ENCODE results near the gene HINFP. TPM values are rescaled to one million over a fixed set of nuclear protein-coding genes. Genes with fewer than 3 reads are reported as not detected.
"Not testable (repeated sequence)": the region's sequence is repeated elsewhere in the genome, so short reads cannot be mapped to it uniquely, and the experiment has no call there.

Gene HINFP
- total RNA-seq, 1 donor from 2014 or later = 17.3 TPM

DNA sequence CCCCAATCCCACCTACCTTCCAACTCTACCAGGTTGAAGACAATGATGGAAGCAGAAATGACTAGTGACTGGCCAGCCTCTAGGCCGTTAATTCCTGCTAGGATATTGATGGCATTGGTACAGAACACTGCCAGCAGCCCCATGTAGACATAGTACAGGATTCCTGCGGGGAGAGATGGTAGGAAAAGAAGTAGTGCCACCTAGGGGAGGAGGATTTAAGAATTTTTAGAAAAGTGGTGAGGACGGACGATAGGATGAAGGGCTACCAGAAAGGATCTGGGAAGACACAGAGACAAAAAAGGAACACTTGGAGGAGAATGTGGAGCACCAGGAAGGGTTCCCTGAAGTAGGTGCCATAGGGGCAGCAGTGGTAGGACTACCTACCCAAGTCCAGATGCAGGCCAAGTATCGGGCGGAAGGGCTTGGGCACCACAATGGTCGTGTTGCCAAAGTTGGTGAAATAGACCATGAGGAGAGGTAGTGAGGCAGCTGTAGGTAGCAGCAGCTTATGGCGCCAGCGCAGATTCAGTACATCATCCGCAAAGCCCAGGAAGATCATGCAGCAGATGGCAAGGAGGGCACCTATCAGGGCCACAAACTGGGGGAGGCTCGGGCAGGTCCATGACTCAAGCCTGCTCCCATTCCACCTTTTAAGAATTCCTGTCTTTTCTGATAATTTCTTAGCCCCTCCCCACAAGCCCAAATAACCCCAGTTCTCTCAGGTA lies 21.0 kb upstream of the HINFP start:
- DNase-seq (ENCODE audit: extremely low read depth, low read depth, low spot score) = no peak

DNA sequence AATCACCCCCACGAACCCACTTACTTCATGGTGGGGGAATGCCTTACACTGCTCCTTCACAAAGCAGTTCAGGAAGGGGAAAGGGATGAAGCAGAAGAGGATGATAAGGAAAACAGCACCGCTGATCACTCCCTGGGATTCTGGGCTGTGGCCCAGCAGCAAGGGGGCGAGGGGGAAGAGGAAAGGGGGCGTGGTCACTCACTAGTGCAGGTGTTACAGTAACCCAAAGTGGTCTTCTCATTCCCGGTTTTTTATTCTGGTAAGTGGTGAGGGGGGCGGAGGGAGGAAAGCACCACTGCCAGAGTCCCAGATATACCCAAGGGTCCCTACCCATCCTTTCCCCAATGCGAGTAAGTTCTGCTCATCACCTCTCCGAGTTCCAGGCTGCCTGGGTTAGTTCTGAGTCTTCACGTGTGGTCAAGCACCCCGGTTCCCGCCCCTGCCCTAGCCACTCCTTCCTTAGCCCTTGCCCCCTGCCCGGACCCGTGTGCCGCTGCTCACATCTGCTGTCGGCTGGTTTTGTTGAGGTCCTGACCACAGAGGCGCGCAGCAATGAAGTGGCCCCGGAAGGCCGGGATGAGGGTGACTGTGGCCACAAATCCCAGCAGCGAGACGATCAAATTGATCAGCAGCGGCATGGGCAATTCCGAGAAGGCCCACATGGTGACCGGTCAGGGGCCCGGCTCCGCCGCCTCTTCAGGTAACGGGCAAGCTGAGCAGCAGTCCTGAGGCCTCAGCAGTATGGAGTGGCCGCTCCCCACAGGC lies 20.2 kb upstream of the HINFP start:
- DNase-seq (ENCODE audit: extremely low read depth, low read depth, low spot score) = no peak

DNA sequence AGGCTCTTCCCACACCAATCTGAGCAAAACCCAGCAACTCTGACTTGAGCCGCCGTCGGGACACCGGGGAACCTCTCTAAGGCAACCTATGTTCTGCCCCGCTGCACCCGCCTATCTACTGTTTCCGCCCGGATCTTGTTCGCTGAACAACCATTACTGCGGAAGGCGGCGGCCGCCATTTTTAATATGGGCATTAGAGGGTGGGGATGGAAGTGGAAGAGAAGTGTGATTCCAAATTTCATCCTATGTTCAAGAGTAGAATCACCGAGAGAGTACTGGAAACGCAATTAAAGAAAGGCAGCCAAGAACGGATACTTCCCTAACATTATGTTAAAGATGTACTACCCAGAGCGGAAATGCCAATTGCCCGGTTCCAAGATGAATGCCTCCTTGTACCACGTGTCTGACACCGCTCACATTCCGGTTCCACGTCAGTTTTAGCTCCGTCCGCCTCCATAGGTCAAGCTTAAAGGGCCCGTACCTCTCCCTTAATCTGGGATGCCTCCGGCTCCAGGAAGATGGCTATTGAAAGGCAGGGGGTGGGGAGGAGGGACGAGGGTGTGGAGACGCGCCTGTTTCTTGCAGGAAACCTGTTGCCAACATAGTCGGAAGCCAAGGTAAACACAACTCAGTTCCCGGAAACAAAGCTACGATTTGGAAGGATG lies 19.5 kb upstream of the HINFP start, which contains the start of gene DPAGT1:
Gene DPAGT1 (minus strand): TSS at position 95 of the 665 bp plus-strand sequence. CDS start 198 bp downstream, outside the sequence.
- DNase-seq (ENCODE audit: extremely low read depth, low read depth, low spot score) = peak; percentile 82

DNA sequence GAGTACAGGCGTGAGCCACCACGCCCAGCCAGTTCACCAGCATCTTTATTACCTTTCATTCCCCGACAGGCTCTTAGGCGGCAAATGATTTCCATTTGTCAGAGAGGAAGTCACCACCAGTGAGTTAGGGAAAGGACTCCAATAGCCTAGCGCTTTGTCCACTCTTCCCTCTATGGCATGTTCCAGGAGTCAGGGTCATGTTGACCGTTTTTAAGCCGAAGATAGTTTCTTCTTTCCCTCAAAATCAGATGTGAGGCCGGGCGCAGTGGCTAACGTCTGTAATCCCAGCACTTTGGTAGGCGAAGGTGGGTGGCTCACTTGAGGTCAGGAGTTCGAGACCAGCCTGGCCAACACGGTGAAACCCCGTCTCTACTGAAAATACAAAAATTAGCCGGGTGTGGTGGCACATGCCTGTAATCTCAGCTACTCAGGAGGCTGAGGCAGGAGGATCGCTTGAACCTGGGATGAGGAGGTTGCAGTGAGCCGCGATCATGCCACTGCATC lies 18.2 kb upstream of the HINFP start:
- not testable (repeated sequence) for DNase-seq (ENCODE audit: extremely low read depth, low read depth, low spot score)

DNA sequence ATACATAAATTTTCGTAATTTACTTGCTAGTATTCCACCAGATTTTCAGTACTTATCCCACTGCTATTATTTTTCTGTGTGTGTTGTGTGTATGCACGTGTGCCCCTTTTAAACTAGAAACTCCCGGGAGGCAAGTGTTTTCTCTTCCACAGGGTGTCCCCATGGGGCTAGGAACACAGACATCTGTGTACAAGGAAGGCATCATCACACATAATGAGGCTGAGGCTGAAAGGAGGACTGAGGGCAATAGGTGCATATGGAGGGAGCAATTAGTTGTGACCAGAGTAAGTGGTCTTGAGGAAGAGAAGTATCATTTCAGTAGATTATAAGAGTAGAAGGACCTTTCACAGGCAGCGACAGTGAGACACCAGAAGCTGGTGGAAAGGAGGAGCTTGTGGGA lies 17.6 kb upstream of the HINFP start:
- DNase-seq (ENCODE audit: extremely low read depth, low read depth, low spot score) = no peak

DNA sequence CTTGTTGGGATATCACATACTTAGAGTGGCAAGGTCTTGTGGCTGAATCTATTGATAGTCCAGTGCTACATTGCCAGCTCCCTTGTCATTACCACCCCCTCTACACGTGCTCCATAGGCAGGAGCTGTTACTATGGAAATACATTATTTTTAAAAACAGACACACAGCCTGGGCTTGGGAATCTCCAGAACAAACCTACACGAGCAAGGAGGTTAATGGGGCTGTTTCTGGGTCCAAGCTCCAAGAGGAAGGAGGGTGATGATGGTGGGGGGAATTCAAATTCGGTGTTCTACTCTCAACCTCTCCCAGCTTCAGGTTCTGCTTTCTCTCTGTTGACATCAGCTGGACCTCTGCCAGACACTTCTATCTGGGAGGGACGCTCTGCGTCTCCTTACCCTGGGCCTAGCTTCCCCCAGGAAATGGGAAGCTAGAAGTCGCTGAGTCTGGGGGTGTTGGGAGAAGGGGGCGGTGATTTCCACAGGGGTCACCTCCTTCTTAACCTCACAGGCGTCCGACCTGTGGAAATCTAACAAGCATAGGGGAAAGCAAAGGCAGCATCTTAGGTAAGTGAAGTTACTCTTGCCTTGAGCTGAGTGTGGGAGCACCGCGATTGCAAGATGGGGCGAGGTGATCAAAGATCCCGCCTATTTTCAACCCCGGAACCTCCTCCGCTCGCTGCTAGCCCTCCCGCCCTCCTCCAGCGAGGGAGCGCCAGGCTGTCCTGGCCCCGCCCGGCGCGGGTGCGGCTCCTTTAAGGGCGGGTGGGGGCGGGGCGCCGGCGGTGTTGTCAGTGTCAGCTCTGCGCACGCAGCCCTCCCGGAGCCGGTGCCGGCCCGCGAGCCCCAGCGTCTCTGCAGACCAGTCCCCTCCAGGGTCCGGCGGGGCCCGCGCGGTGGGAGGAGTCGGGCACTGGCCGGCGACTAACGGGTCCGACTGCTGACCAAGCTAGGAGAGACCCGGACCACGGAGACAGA lies 14.5 kb upstream of the HINFP start, which contains the start of gene C2CD2L:
Gene C2CD2L (plus strand): TSS at position 781 of the 974 bp plus-strand sequence. CDS start 398 bp downstream, outside the sequence.
- no peak for DNase-seq (ENCODE audit: extremely low read depth, low read depth, low spot score)

DNA sequence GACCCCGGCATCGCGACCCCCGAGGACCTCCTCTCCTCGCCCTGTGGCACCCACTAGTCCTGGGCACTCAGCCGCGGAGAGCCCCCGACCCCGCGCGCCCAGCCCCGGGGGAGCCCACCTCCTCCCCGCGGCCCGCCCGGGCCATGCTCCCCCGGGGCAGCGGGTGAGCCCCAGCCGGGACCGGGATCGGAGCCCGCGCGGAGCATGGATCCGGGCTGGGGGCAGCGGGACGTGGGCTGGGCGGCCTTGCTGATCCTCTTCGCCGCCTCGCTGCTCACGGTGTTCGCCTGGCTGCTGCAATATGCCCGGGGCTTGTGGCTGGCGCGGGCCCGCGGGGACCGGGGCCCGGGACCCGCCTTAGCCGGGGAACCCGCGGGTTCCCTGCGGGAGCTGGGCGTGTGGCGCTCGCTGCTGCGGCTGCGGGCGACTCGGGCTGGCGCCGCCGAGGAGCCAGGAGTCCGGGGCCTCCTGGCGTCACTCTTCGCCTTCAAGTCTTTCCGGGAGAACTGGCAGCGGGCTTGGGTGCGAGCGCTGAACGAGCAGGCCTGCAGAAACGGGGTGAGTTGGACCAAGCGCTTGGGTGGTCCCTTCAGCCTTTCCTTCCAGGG lies 13.7 kb upstream of the HINFP start:
- DNase-seq (ENCODE audit: extremely low read depth, low read depth, low spot score) = no peak

DNA sequence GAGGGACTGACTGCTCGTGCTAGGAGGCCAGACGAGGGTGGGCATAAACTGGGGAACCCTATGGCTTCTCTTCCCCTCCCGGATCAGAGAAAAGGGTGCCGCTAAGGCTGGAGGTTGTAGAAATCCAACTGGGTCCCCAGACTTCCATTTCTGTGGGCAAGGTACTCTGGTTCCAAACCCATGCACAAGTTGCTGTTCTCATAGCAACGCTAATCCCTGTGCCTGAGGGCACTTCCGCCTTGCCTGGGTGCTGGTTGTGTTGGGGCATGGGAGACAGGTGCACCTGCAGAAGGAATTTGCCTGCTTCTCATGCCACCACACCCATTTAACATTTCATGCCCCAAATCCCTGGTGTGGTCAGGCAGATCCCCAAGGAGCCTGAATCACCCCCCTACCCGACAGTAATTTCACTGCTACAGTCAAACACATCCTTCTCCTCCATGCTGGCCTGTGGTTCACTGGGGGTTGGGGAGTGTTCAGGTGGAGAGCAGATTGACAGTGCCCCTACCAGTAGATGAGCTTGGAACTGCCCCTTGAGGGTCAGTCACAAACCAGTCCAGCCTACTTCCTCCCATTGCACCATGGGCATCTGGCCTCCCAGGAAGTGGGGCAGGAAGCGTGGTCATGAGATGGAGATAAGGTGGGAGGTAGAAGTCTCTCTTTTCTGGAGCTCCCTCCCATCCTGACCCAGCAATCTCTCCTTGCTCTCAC lies 13.1 kb upstream of the HINFP start:
- DNase-seq (ENCODE audit: extremely low read depth, low read depth, low spot score) = no peak

DNA sequence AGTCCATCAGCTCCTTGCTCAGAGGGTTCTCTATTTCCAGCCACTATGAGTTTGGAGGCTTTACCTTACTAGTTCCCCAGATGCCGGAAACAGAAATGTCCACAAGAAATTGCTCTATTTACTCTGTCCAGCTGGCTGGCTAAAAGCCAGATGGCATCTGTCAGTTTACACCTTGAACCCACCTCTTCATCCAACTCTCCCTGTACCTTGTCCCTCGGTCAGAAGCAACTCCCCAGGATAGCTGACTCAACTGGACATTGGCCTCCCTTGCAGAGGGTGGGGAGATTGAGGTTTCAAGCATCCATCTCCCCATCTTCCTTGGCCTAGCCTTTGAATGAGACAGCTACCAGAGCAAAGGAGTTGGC lies 12.5 kb upstream of the HINFP start:
- no peak for DNase-seq (ENCODE audit: extremely low read depth, low read depth, low spot score)

DNA sequence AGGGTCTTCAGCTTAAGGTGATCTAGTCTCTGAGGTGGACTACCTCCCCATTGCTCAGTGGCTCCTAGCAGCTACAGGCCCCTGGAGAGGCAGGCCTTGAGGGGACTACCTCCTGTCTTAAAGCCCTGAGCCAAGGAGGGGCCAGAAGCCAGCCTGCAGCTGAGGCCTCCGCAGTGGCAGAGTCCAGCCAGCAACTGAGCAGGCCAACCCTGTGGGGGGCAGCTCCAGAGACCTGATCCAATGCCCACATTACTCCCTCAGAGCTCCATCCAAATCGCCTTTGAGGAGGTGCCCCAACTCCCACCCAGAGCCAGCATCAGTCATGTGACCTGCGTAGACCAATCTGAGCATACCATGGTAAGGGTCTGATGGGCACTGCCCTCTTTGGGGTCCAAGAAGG lies 11.5 kb upstream of the HINFP start:
- no peak for DNase-seq (ENCODE audit: extremely low read depth, low read depth, low spot score)

DNA sequence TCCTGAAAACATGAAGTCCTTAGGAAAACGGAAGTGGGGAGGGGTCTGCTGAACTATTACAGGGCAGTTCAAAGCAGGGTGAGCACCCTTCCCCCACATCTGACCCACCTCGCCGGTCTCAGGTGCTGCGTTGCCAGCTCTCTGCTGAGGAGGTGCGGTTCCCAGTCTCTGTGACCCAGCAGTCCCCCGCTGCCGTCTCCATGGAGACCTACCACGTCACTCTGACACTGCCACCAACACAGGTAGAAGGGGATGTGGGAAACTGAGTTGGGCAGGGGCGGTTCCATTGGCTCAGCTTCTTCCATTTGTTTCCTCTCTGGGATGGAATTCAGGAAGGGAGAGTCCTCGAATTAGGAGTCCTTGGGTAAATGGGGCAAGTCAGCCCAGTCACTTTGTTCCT lies 10.9 kb upstream of the HINFP start:
- no peak for DNase-seq (ENCODE audit: extremely low read depth, low read depth, low spot score)

DNA sequence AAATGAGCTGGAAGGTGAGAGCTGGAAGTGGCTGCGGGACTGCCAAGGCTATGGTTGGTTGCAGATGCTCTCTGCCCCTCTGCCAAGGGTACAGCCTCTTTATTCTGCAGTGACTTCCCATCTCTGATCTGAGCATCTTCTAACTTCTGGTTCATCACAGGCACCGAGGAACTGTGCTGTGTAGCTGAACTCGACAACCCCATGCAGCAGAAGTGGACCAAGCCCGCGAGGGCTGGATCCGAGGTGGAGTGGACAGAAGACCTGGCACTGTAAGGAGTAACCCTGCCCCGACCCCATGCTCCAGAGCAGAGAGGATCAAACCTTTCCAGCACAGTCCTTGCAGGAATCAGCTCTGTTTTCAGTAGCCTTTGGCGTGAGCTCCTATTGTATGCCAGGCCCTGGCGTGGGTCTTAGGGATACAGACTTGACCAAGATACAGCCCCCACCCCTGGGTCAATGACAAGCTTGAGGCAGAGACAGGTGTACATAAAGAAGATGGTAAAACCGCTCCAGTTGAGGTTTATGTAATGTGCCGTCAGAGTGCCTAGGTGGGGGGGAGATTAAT lies 9.9 kb upstream of the HINFP start:
- no peak for DNase-seq (ENCODE audit: extremely low read depth, low read depth, low spot score)

DNA sequence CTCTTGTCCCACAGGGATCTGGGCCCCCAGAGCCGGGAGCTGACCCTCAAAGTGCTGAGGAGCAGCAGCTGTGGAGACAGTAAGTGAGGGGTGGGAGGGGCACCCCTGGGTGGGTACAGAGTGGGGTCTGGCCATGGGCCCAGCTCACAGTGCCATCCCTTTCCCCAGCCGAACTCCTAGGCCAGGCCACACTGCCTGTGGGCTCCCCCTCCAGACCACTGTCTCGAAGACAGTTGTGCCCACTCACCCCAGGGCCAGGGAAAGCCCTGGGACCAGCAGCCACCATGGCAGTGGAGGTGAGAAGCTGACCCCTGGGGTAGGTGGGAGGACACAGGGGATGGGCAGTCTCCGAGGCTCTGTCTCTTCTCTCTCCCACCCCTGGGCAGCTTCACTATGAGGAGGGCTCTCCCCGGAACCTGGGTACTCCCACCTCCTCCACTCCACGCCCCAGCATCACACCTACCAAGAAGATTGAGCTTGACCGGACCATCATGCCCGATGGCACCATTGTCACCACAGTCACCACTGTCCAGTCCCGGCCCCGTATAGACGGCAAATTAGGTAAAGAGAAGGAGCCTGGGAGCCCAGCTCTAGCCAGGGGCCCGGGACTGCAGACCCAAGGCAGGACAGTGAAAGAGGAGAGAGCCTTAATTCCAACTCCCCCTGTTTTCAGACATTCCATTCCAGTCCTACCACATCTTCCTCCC lies 8.9 kb upstream of the HINFP start:
- DNase-seq (ENCODE audit: extremely low read depth, low read depth, low spot score) = no peak

DNA sequence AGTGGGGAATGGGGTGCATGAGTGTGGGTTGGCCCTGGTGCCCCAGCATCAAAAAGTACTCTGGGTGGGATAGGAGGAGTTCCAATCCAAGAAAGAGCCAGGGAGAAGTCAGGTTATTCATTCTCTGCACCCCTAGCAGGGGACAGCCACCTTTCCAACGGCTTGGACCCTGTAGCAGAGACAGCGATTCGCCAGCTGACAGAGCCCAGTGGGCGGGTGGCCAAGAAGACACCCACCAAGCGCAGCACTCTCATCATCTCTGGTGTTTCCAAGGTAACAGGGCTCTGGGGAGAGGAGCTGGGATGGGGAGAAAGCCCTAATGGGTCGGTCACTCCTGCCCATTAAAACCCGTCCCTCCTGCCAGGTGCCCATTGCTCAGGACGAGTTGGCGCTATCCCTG lies 7.7 kb upstream of the HINFP start:
- no peak for DNase-seq (ENCODE audit: extremely low read depth, low read depth, low spot score)

DNA sequence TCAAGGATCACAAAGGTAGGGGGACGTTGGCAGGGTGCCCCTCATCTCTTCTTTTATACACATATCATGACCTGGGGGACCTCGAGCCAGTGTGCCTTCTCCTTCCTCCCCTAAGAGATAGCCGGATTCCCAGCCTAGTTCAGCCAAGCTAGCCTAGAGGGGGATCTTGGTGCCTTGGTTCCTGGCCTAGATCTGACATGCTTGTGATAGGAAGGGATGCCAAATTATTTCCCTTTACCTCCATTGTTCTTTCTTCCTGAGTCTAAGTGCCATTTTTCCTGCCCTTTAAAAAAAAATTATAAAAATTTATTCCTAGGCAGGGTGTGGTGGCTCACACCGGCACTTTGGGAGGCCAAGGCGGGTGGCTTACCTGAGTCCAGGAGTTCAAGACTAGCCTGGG lies 7.0 kb upstream of the HINFP start:
- DNase-seq (ENCODE audit: extremely low read depth, low read depth, low spot score) = no peak

DNA sequence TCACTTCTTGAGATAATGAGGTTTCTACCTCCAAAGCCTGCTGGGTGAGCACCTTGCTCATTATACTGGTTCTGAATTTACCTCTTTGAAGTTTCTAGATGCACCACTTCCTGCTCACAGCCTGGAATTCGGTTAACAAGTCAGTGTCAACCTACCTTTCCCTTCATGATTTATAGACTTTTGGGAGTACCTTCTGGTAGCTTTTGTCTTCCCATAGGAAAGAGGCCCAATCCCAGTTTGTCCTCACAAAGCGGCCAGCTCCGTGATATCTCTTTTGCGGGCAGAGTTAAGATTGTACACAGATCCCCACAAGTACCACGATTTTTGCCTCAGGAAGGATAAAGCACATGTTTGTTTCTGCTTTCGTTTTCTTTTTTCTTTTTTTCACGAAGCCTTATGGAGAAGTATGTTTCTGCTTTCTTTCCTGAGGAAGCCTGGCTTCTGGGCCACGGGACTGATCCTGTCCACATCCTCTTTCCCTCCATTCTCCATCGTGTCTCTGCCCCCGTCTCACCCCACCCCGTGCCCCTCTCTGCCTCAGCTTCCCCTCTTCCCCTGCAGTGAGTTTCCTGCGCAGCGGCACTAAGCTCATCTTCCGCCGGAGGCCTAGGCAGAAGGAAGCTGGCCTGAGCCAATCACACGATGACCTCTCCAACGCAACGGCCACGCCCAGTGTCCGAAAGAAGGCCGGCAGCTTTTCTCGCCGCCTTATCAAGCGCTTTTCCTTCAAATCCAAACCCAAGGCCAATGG lies 5.7 kb upstream of the HINFP start:
- no peak for DNase-seq (ENCODE audit: extremely low read depth, low read depth, low spot score)

DNA sequence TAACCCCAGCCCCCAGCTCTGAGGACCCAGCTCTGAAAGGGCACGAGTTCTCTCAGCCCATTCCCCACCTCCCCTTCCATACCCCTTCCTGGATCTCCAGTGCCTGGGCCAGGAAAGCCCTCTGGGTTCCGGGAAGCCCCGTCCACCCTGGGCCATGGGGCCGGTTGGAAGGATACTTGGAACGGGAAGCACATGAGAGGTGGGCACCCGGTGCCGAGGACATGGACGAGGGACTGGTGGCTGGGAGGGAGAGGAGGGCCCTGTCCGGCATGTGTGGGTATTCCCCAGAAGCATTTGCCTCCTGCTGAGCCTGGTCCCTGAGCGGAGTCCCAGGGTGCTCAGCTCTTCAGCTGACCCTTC lies 5.2 kb upstream of the HINFP start:
- DNase-seq (ENCODE audit: extremely low read depth, low read depth, low spot score) = no peak

DNA sequence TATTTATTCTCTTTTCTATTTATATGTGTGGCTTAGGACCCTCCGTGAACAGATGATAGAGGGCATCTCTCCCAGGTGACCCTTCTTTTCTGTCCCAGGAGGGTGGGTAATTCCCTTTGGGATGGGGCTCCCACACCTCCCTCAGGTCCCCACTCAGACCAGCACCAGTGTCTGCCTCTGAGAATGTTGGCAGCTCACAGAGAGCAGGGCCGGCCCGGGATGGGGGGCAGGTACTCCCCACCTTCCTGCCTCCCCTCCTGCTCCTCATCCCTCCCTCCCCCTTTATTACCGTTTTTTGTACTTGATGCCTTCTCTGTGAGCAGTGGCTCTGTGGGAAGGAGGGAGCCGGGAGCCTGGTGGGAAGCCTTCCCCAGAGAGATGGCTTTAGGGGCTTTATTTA lies 4.8 kb upstream of the HINFP start:
- DNase-seq (ENCODE audit: extremely low read depth, low read depth, low spot score) = no peak

Measured in glomerular endothelial cell (primary cell).